Trophoblast cell (in vitro differentiated cells and primary cell): ENCODE results near the gene ZNHIT1.

Experiments used
- DNase-seq, 2 donors: peaks; one replicate each; pipeline ENCODE4 v3.0.0-alpha.2; 2016
- H2AFZ ChIP-seq: 2 replicates; pipeline ENCODE4 v1.6.1; 2013; ENCODE audit warnings: low read length, moderate library complexity, mild to moderate bottlenecking; ENCODE audit not compliant: insufficient read depth, poor library complexity
- H2AK5ac ChIP-seq: 2 replicates; pipeline ENCODE4 v1.6.1; 2013; ENCODE audit warnings: mild to moderate bottlenecking, low read length
- H2BK120ac ChIP-seq: 2 replicates; pipeline ENCODE4 v1.6.1; 2013; ENCODE audit warnings: low read length, mild to moderate bottlenecking, moderate library complexity; ENCODE audit not compliant: insufficient read depth, poor library complexity
- H2BK12ac ChIP-seq: 2 replicates; pipeline ENCODE4 v1.6.1; 2013; ENCODE audit warnings: mild to moderate bottlenecking, low read length, moderate library complexity
- H2BK5ac ChIP-seq: 2 replicates; pipeline ENCODE4 v1.6.1; 2013; ENCODE audit warnings: low read length, low read depth, moderate library complexity, mild to moderate bottlenecking; ENCODE audit not compliant: poor library complexity
- H3K14ac ChIP-seq: 2 replicates; pipeline ENCODE4 v1.6.1; 2013; ENCODE audit warnings: mild to moderate bottlenecking, low read length
- H3K18ac ChIP-seq: 2 replicates; pipeline ENCODE4 v1.6.1; 2013; ENCODE audit warnings: mild to moderate bottlenecking, low read length
- H3K23ac ChIP-seq: 2 replicates; pipeline ENCODE4 v1.6.1; 2013; ENCODE audit warnings: low read length
- H3K27ac ChIP-seq: 2 replicates; pipeline ENCODE4 v1.5.1; 2013; ENCODE audit warnings: low read depth, mild to moderate bottlenecking, inconsistent platforms, low read length, moderate library complexity
- H3K27me3 ChIP-seq: 2 replicates; pipeline ENCODE4 v1.6.1; 2013; ENCODE audit warnings: inconsistent platforms, mild to moderate bottlenecking, low read length, moderate library complexity; ENCODE audit not compliant: insufficient read depth
- H3K36me3 ChIP-seq, 2 experiments: 1 replicate in 1 of 2; 2 replicates in 1 of 2; pipeline ENCODE4 v1.6.1; 2013; ENCODE audit warnings: low read length in 2 of 2, mild to moderate bottlenecking in 2 of 2, moderate library complexity in 1 of 2; ENCODE audit not compliant: insufficient read depth in 2 of 2, control insufficient read depth in 1 of 2
- H3K4ac ChIP-seq: 2 replicates; pipeline ENCODE4 v1.6.1; 2013; ENCODE audit warnings: low read depth, mild to moderate bottlenecking, low read length, moderate library complexity
- H3K4me1 ChIP-seq, 2 experiments: 1 replicate in 1 of 2; 2 replicates in 1 of 2; pipeline ENCODE4 v1.6.1; 2013; ENCODE audit warnings: low read length in 2 of 2, mild to moderate bottlenecking in 2 of 2, moderate library complexity in 1 of 2; ENCODE audit not compliant: insufficient read depth in 2 of 2, control insufficient read depth in 1 of 2
- H3K4me2 ChIP-seq: 2 replicates; pipeline ENCODE4 v1.6.1; 2013; ENCODE audit warnings: inconsistent platforms, mild to moderate bottlenecking, low read length, moderate library complexity
- H3K4me3 ChIP-seq: 2 replicates; pipeline ENCODE4 v1.5.1; 2013; ENCODE audit warnings: mild to moderate bottlenecking, low read depth, low read length, inconsistent platforms
- H3K79me1 ChIP-seq: one replicate; pipeline ENCODE4 v1.6.1; 2013; ENCODE audit warnings: low read length
- H3K79me2 ChIP-seq: 2 replicates; pipeline ENCODE4 v1.6.1; 2013; ENCODE audit warnings: low read length, mild to moderate bottlenecking; ENCODE audit not compliant: control insufficient read depth, insufficient read depth, poor library complexity
- H3K9ac ChIP-seq: 2 replicates; pipeline ENCODE4 v1.6.1; 2013; ENCODE audit warnings: mild to moderate bottlenecking, low read length
- H3K9me3 ChIP-seq: 2 replicates; pipeline ENCODE4 v1.6.1; 2013; ENCODE audit warnings: low read depth, mild to moderate bottlenecking, control low read depth, inconsistent platforms, low read length; ENCODE audit not compliant: insufficient read depth
- H4K12ac ChIP-seq: 2 replicates; pipeline ENCODE4 v1.6.1; 2013; ENCODE audit warnings: low read depth, mild to moderate bottlenecking, low read length, moderate library complexity
- H4K8ac ChIP-seq: 2 replicates; pipeline ENCODE4 v1.6.1; 2013; ENCODE audit warnings: low read depth, mild to moderate bottlenecking, low read length, moderate library complexity
- H4K91ac ChIP-seq: one replicate; pipeline ENCODE4 v1.6.1; 2013; ENCODE audit warnings: low read depth, mild to moderate bottlenecking, low read length, moderate library complexity
- WGBS: extraction: QIAGEN DNeasy Blood & Tissue Kit; methylation state at CpG from one replicate; pipeline ENCODE4 v1.1.7; 2013; ENCODE audit warnings: missing lambda C conversion rate; ENCODE audit not compliant: insufficient read length, insufficient coverage; ENCODE audit errors: extremely low coverage; 5-methylcytosine and 5-hydroxymethylcytosine counted together

The ZNHIT1 gene

GRCh38 chr7:101170617-101171441 is 47.1 kb upstream of the ZNHIT1 start:
- no peak overlapping the region for H4K12ac ChIP-seq
- H3K9me3 ChIP-seq: peaks cover 12% of the 10 kb centered on the region
- H3K36me3 ChIP-seq: no peaks in the 10 kb centered on the region
- H3K9ac ChIP-seq: no peak overlapping the region
- WGBS: no CpG with 5 or more reads among the region's 17 CpGs
- H3K4me1 ChIP-seq: peaks cover 21 to 31% of the 10 kb centered on the region in 2 experiments
- H3K79me1 ChIP-seq: no peaks in the 10 kb centered on the region
- H2BK12ac ChIP-seq: no peak overlapping the region
- H3K27me3 ChIP-seq: peaks cover 61% of the 10 kb centered on the region
- H3K4me2 ChIP-seq: no peak overlapping the region
- H3K79me2 ChIP-seq: no peaks in the 10 kb centered on the region
- H2BK120ac ChIP-seq: no peak overlapping the region
- H3K23ac ChIP-seq: no peak overlapping the region
- DNase-seq: no peak
- no peak overlapping the region for H2AFZ ChIP-seq
- H3K4ac ChIP-seq: no peak overlapping the region
- H2BK5ac ChIP-seq: no peak overlapping the region
- no peak overlapping the region for H2AK5ac ChIP-seq
- H4K91ac ChIP-seq: no peak overlapping the region
- no peak overlapping the region for H3K4me3 ChIP-seq
- H4K8ac ChIP-seq: no peak overlapping the region
- no peak overlapping the region for H3K14ac ChIP-seq
- H3K27ac ChIP-seq: no peak overlapping the region
- H3K18ac ChIP-seq: no peak overlapping the region

GRCh38 chr7:101171442-101171837 is 46.5 kb upstream of the ZNHIT1 start:
- H3K4me1 ChIP-seq: peaks cover 17 to 27% of the 10 kb centered on the region in 2 experiments
- H3K36me3 ChIP-seq: no peaks in the 10 kb centered on the region
- H4K12ac ChIP-seq: no peak overlapping the region
- peaks cover 12% of the 10 kb centered on the region for H3K9me3 ChIP-seq
- no peak overlapping the region for H2BK120ac ChIP-seq
- H3K27me3 ChIP-seq: peaks cover 60% of the 10 kb centered on the region
- no peak overlapping the region for H3K23ac ChIP-seq
- H2AK5ac ChIP-seq: no peak overlapping the region
- H3K18ac ChIP-seq: no peak overlapping the region
- H2AFZ ChIP-seq: no peak overlapping the region
- H3K79me1 ChIP-seq: no peaks in the 10 kb centered on the region
- no peak overlapping the region for H3K4me3 ChIP-seq
- no peak overlapping the region for H3K27ac ChIP-seq
- DNase-seq: no peak
- no peak overlapping the region for H3K4ac ChIP-seq
- no peak overlapping the region for H3K14ac ChIP-seq
- no peak overlapping the region for H3K4me2 ChIP-seq
- no peak overlapping the region for H4K8ac ChIP-seq
- no peak overlapping the region for H4K91ac ChIP-seq
- no peak overlapping the region for H3K9ac ChIP-seq
- H3K79me2 ChIP-seq: no peaks in the 10 kb centered on the region
- no peak overlapping the region for H2BK12ac ChIP-seq
- WGBS: no CpG with 5 or more reads among the region's 13 CpGs
- H2BK5ac ChIP-seq: no peak overlapping the region

GRCh38 chr7:101172005-101172853 is 45.7 kb upstream of the ZNHIT1 start:
- no peaks in the 10 kb centered on the region for H3K79me1 ChIP-seq
- H3K23ac ChIP-seq: no peak overlapping the region
- no peak overlapping the region for H3K4me3 ChIP-seq
- no peak overlapping the region for H2AK5ac ChIP-seq
- no peak overlapping the region for H4K8ac ChIP-seq
- H4K12ac ChIP-seq: no peak overlapping the region
- H3K79me2 ChIP-seq: no peaks in the 10 kb centered on the region
- no CpG with 5 or more reads among the region's 79 CpGs for WGBS
- no peak overlapping the region for H2AFZ ChIP-seq
- no peak overlapping the region for H4K91ac ChIP-seq
- H2BK12ac ChIP-seq: no peak overlapping the region
- H3K4me2 ChIP-seq: peak overlapping the region; percentile 30
- H3K4ac ChIP-seq: no peak overlapping the region
- H3K9me3 ChIP-seq: peaks cover 12% of the 10 kb centered on the region
- H3K14ac ChIP-seq: no peak overlapping the region
- no peaks in the 10 kb centered on the region for H3K36me3 ChIP-seq
- peaks cover 12 to 21% of the 10 kb centered on the region in 2 experiments for H3K4me1 ChIP-seq
- no peak overlapping the region for H2BK5ac ChIP-seq
- H2BK120ac ChIP-seq: no peak overlapping the region
- H3K18ac ChIP-seq: no peak overlapping the region
- no peak for DNase-seq
- no peak overlapping the region for H3K27ac ChIP-seq
- H3K9ac ChIP-seq: no peak overlapping the region
- H3K27me3 ChIP-seq: peaks cover 57% of the 10 kb centered on the region

GRCh38 chr7:101172854-101173751 is 44.9 kb upstream of the ZNHIT1 start:
- no peak overlapping the region for H3K4ac ChIP-seq
- no peak overlapping the region for H2AK5ac ChIP-seq
- no peak overlapping the region for H3K14ac ChIP-seq
- no peak overlapping the region for H3K27ac ChIP-seq
- no peak overlapping the region for H2BK120ac ChIP-seq
- no peak overlapping the region for H4K8ac ChIP-seq
- no peak overlapping the region for H3K18ac ChIP-seq
- H4K91ac ChIP-seq: no peak overlapping the region
- H3K36me3 ChIP-seq: no peaks in the 10 kb centered on the region
- H4K12ac ChIP-seq: no peak overlapping the region
- no peak overlapping the region for H2BK5ac ChIP-seq
- H3K9ac ChIP-seq: no peak overlapping the region
- no peak overlapping the region for H2BK12ac ChIP-seq
- peaks cover 10 to 19% of the 10 kb centered on the region in 2 experiments for H3K4me1 ChIP-seq
- H2AFZ ChIP-seq: no peak overlapping the region
- H3K79me2 ChIP-seq: no peaks in the 10 kb centered on the region
- H3K4me3 ChIP-seq: no peak overlapping the region
- no peak overlapping the region for H3K23ac ChIP-seq
- WGBS: no CpG with 5 or more reads among the region's 53 CpGs
- H3K4me2 ChIP-seq: no peak overlapping the region
- peaks cover 62% of the 10 kb centered on the region for H3K27me3 ChIP-seq
- H3K9me3 ChIP-seq: peaks cover 12% of the 10 kb centered on the region
- H3K79me1 ChIP-seq: no peaks in the 10 kb centered on the region
- no peak for DNase-seq
